Measurements from ENCODE around the gene LDLRAD4. TPM values are rescaled to one million over a fixed set of nuclear protein-coding genes. Genes with fewer than 3 reads are reported as not detected.

The LDLRAD4 gene
- total RNA-seq, 1 donor from 2014 or later, result 20.4 TPM

GRCh38 chr18:13390196-13390595 lies 171.6 kb downstream of the LDLRAD4 start:
- no peak overlapping the region for H3K27ac Mint-ChIP-seq (ENCODE audit: unreplicated experiment)
- H3K9me3 Mint-ChIP-seq (ENCODE audit: unreplicated experiment), result no peaks in the 10 kb centered on the region

GRCh38 chr18:13390711-13391110 lies 172.2 kb downstream of the LDLRAD4 start:
- no peak for TF ChIP-seq CTCF (IDR thresholded peaks at IDR 0.05)
- Mint-ChIP-seq H3K27me3 (ENCODE audit: unreplicated experiment) (peaks cover 20% of the 10 kb centered on the region), H3K27ac (ENCODE audit: unreplicated experiment) (no peak overlapping the region), H3K4me3 (ENCODE audit: unreplicated experiment) (no peak overlapping the region), H3K9me3 (ENCODE audit: unreplicated experiment) (no peaks in the 10 kb centered on the region), H3K4me1 (ENCODE audit: unreplicated experiment) (no peaks in the 10 kb centered on the region), H3K36me3 (ENCODE audit: unreplicated experiment) (peaks cover 3% of the 10 kb centered on the region)
- no peak for DNase-seq (ENCODE audit: extremely low spot score, unreplicated experiment)

More at GRCh38 chr18:13390196-13390595, 171.6 kb downstream of the LDLRAD4 start:
- TF ChIP-seq CTCF (IDR thresholded peaks at IDR 0.05), result no peak
- H3K4me1 Mint-ChIP-seq (ENCODE audit: unreplicated experiment), result no peaks in the 10 kb centered on the region
- no peak overlapping the region for H3K4me3 Mint-ChIP-seq (ENCODE audit: unreplicated experiment)
- peaks cover 20% of the 10 kb centered on the region for H3K27me3 Mint-ChIP-seq (ENCODE audit: unreplicated experiment)
- H3K36me3 Mint-ChIP-seq (ENCODE audit: unreplicated experiment), result peaks cover 3% of the 10 kb centered on the region
- no peak for DNase-seq (ENCODE audit: extremely low spot score, unreplicated experiment)

- peaks cover 20% of the 10 kb centered on the region for H3K27me3 Mint-ChIP-seq (ENCODE audit: unreplicated experiment)
- no peak overlapping the region for H3K27ac Mint-ChIP-seq (ENCODE audit: unreplicated experiment)
- DNase-seq (ENCODE audit: extremely low spot score, unreplicated experiment), result peak; percentile 65
- TF ChIP-seq CTCF (IDR thresholded peaks at IDR 0.05), result no peak
- no peaks in the 10 kb centered on the region for H3K4me1 Mint-ChIP-seq (ENCODE audit: unreplicated experiment)
- no peaks in the 10 kb centered on the region for H3K9me3 Mint-ChIP-seq (ENCODE audit: unreplicated experiment)
- H3K4me3 Mint-ChIP-seq (ENCODE audit: unreplicated experiment), result no peak overlapping the region
- peaks cover 3% of the 10 kb centered on the region for H3K36me3 Mint-ChIP-seq (ENCODE audit: unreplicated experiment)
Observed at GRCh38 chr18:13392029-13392750, 173.6 kb downstream of the LDLRAD4 start.

- Mint-ChIP-seq H3K4me1 (ENCODE audit: unreplicated experiment) (no peaks in the 10 kb centered on the region), H3K4me3 (ENCODE audit: unreplicated experiment) (no peak overlapping the region), H3K27me3 (ENCODE audit: unreplicated experiment) (peaks cover 20% of the 10 kb centered on the region), H3K36me3 (ENCODE audit: unreplicated experiment) (peaks cover 2% of the 10 kb centered on the region), H3K9me3 (ENCODE audit: unreplicated experiment) (no peaks in the 10 kb centered on the region), H3K27ac (ENCODE audit: unreplicated experiment) (no peak overlapping the region)
- TF ChIP-seq CTCF (IDR thresholded peaks at IDR 0.05), result no peak
- DNase-seq (ENCODE audit: extremely low spot score, unreplicated experiment), result peak; percentile 66
Observed at GRCh38 chr18:13392899-13393298, 174.3 kb downstream of the LDLRAD4 start.

GRCh38 chr18:13393338-13393737 lies 174.8 kb downstream of the LDLRAD4 start:
- Mint-ChIP-seq H3K4me1 (ENCODE audit: unreplicated experiment) (no peaks in the 10 kb centered on the region), H3K9me3 (ENCODE audit: unreplicated experiment) (no peaks in the 10 kb centered on the region), H3K4me3 (ENCODE audit: unreplicated experiment) (no peak overlapping the region), H3K36me3 (ENCODE audit: unreplicated experiment) (no peaks in the 10 kb centered on the region), H3K27ac (ENCODE audit: unreplicated experiment) (no peak overlapping the region), H3K27me3 (ENCODE audit: unreplicated experiment) (peaks cover 18% of the 10 kb centered on the region)
- DNase-seq (ENCODE audit: extremely low spot score, unreplicated experiment), result peak; percentile 64
- no peak for TF ChIP-seq CTCF (IDR thresholded peaks at IDR 0.05)
